DMS114 treated with DMSO at 0.1 percent for 48 hours (cell line): ENCODE results near the gene YEATS2.

Source experiments
- DNase-seq: peaks from one replicate; lab custom pipeline; 2025; ENCODE audit not compliant: unreplicated experiment; lab: John Stamatoyannopoulos, UW

YEATS2 gene

GRCh38 chr3:183828538-183828870 lies 130.9 kb downstream of the YEATS2 start:
- DNase-seq: no peak

- DNase-seq: no peak
Measured at GRCh38 chr3:183829466-183829865, 131.9 kb downstream of the YEATS2 start.

GRCh38 chr3:183830187-183830586 lies 132.6 kb downstream of the YEATS2 start:
- no peak for DNase-seq

- DNase-seq: no peak
Measured at GRCh38 chr3:183833516-183833915, 135.9 kb downstream of the YEATS2 start.

- no peak for DNase-seq
Measured at GRCh38 chr3:183837390-183837789, 139.8 kb downstream of the YEATS2 start.

GRCh38 chr3:183837894-183838293 lies 140.3 kb downstream of the YEATS2 start:
- no peak for DNase-seq

GRCh38 chr3:183839751-183840150 lies 142.2 kb downstream of the YEATS2 start:
- no peak for DNase-seq

- DNase-seq: no peak
Measured at GRCh38 chr3:183844606-183845005, 147.0 kb downstream of the YEATS2 start.

GRCh38 chr3:183845090-183845489 lies 147.5 kb downstream of the YEATS2 start:
- no peak for DNase-seq

- DNase-seq: no peak
Measured at GRCh38 chr3:183845608-183846288, 148.2 kb downstream of the YEATS2 start.

- DNase-seq: no peak
Measured at GRCh38 chr3:183854318-183855035, 156.9 kb downstream of the YEATS2 start.

GRCh38 chr3:183857863-183858262 lies 160.3 kb downstream of the YEATS2 start:
- DNase-seq: no peak
